K562 (cell line): ENCODE measurements around the gene PDE6H. TPM values are rescaled to one million over a fixed set of nuclear protein-coding genes. Genes with fewer than 3 reads are reported as not detected.

Source experiments
- BDP1 ChIP-seq: IDR thresholded peaks from 3 replicates; pipeline ENCODE4 v1.6.1; 2011; ENCODE audit not compliant: insufficient read length, insufficient read depth
- CHD7 ChIP-seq: fragments of 200-600 bp; sonication (generic); IDR thresholded peaks from one replicate; pipeline ENCODE4 v1.6.1; 2012; ENCODE audit warnings: mild to moderate bottlenecking, low read depth, low read length, inconsistent platforms
- COPS2 ChIP-seq: fragments of 450-650 bp; conservative IDR thresholded peaks from 2 replicates; pipeline ENCODE4 v1.6.1; 2016; ENCODE audit warnings: mild to moderate bottlenecking, moderate library complexity
- EWSR1 ChIP-seq: fragments of 450-650 bp; IDR thresholded peaks from 2 replicates; pipeline ENCODE4 v1.6.1; 2018; ENCODE audit warnings: borderline replicate concordance, mild to moderate bottlenecking, low read depth, moderate library complexity; ENCODE audit not compliant: partially characterized antibody
- HNRNPUL1 ChIP-seq: fragments of 200-400 bp; formaldehyde crosslinking; IDR thresholded peaks from 2 replicates; pipeline ENCODE4 v1.6.1; 2017; ENCODE audit warnings: low read length
- NR2F6 ChIP-seq: fragments of 450-650 bp; formaldehyde crosslinking; IDR thresholded peaks from 2 replicates; pipeline ENCODE4 v1.4.0; 2020; ENCODE audit warnings: mild to moderate bottlenecking
- RBBP5 ChIP-seq: fragments of 200-600 bp; sonication (generic); IDR thresholded peaks from 2 replicates; pipeline ENCODE4 v1.6.1; 2012; ENCODE audit warnings: borderline replicate concordance, mild to moderate bottlenecking, low read length, control low read depth, inconsistent platforms; ENCODE audit not compliant: insufficient read depth, poor library complexity, severe bottlenecking
- RNF2 ChIP-seq: sonication (generic); IDR thresholded peaks from 2 replicates; pipeline ENCODE4 v1.6.1; 2016
- TRIM25 ChIP-seq: fragments of 450-650 bp; IDR thresholded peaks from 2 replicates; pipeline ENCODE4 v1.7.0; 2016; ENCODE audit warnings: borderline replicate concordance
- ZNF3 ChIP-seq: fragments of 250-450 bp; sonication (Bioruptor Pico); IDR thresholded peaks from 2 replicates; pipeline ENCODE4 v1.5.0; 2021; ENCODE audit warnings: mild to moderate bottlenecking, moderate library complexity
- polyA plus RNA-seq, 8 experiments: library from polyadenylated mRNA; depleted of rRNA in 4 of 8; stranded (reverse) in 5 of 8; unstranded in 3 of 8; fragments of >200 nt; fragmentation: Nextera tagmentation in 2 of 8; fragmentation: Illumina TruSeq in 1 of 8; extraction: Ambion mirVana in 2 of 8; extraction: Trizol in 1 of 8; gene quantifications; 2 replicates each; pipeline versions ENCODE4 v1.2.1 to v1.2.3, GENCODE V29; 2011 to 2014; ENCODE audit warnings: inconsistent platforms in 1 of 8, missing spikeins in 1 of 8
- total RNA-seq, 7 experiments: library from RNA; depleted of rRNA in 6 of 7; stranded (reverse); fragments of >200 nt in 6 of 7; fragmentation: Illumina TruSeq in 2 of 7; extraction: Trizol in 2 of 7; gene quantifications; 2 replicates each; pipeline versions ENCODE4 v1.2.1 to v1.2.3, GENCODE V29; 2011 to 2021; ENCODE audit warnings: low replicate concordance in 1 of 7
- TF ChIP-seq, protein P1 (sequence below): fragments of 250-450 bp; sonication (Bioruptor Pico); IDR thresholded peaks from 2 replicates; pipeline ENCODE4 v1.6.1; 2021; ENCODE audit warnings: mild to moderate bottlenecking

PDE6H gene
- total and polyA plus RNA-seq, 9 of the 15 experiments (the other 6 are each of a cell fraction or from before 2014, with no cell fraction given): 0.15 TPM; not detected in 8

DNA sequence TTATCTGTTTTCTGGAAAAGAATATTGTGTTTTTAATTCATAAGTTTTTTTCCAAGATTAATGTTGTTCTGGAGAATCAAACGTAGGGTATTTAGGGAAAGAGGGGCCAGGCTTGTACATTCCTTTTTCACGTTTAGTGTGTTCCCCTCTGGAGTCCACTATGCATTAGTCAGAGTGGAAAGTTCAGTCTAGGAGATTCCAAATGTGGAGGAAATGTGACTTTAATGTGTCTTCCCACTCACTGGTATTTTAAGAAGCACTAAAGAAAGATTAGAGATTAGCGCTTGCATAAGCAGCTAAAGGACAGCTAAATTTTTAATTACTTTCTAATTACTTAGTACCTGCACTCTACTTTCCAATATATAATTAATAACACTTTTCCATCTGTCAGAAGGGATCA, 4.4 kb upstream of the PDE6H start (continued):
- TF ChIP-seq EWSR1 (no peak), COPS2 (no peak), CHD7 (no peak), NR2F6 (CRISPR knock-in tag) (no peak), HNRNPUL1 (no peak), BDP1 (no peak), RBBP5 (no peak), RNF2 (no peak), TRIM25 (no peak), ZNF3 (no peak)
- TF ChIP-seq, protein P1, sequence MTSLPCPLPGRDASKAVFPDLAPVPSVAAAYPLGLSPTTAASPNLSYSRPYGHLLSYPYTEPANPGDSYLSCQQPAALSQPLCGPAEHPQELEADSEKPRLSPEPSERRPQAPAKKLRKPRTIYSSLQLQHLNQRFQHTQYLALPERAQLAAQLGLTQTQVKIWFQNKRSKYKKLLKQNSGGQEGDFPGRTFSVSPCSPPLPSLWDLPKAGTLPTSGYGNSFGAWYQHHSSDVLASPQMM (CRISPR knock-in tag): no peak
